Measurements from ENCODE around the gene HDAC10.

The HDAC10 gene

DNA sequence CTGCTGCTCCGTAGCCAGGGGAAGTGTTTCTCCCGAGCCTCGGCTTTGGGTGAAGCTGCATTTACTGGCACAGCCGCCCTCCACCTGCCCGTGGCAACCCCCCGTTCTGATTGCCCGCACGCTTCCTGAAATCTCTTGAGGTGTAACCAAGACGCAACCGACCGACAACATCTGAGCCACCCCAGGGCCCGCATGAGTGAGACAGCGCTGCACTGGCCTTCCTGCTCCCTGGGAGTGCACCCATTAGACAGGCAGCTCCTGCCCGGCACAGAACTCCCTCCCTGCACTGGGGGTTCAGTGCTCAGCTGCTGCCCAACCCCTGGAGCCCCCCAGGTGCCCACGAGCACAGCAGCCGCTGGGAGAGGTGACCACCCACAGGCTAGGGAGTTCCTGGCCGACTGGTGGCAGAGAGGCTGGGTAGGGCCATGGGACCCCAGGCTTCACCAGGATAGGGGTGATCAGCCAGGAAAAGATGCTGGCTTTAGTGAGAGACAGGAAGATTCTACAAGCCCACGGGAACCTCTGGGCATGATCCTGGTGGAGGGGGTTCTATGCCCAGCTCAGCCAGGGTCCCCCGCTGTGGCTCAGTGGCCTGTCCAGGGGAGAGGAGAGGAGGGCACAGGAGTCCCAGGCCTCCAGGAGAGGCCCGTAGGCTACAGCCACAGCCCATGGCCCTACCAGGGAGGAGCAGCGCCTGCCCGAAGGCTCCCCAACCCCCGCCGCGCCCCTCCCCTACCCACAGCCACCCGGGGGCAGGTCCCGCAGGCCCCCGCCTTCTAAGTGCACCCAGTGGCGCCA, 41.8 kb upstream of the HDAC10 start:
- Histone ChIP-seq H3K9me3 (ENCODE audit: insufficient read depth, low read length) (no peaks in the 10 kb centered on the region), H3K4me1 (ENCODE audit: low read length) (peaks cover 32% of the 10 kb centered on the region), H3K27ac (ENCODE audit: low read length) (no peak overlapping the region), H3K27me3 (ENCODE audit: low read depth, low read length) (no peaks in the 10 kb centered on the region), H3K36me3 (replicated peaks; ENCODE audit: low read depth, low read length) (no peaks in the 10 kb centered on the region), H3K4me3 (ENCODE audit: low read length) (peak overlapping the region; percentile 66), H4K20me1 (ENCODE audit: insufficient read depth, low read length) (peaks cover 59% of the 10 kb centered on the region), H3K4me2 (ENCODE audit: low read length) (peak overlapping the region; percentile 79), H3K79me2 (ENCODE audit: low read length) (peaks cover 59% of the 10 kb centered on the region), H2AFZ (ENCODE audit: low read depth, low read length) (no peak overlapping the region), H3K9ac (ENCODE audit: low read length) (peak overlapping the region; percentile 31)
- no peak for TF ChIP-seq EZH2phosphoT487 (IDR thresholded peaks at IDR 0.05; ENCODE audit: low read depth)
- TF ChIP-seq, protein P1, sequence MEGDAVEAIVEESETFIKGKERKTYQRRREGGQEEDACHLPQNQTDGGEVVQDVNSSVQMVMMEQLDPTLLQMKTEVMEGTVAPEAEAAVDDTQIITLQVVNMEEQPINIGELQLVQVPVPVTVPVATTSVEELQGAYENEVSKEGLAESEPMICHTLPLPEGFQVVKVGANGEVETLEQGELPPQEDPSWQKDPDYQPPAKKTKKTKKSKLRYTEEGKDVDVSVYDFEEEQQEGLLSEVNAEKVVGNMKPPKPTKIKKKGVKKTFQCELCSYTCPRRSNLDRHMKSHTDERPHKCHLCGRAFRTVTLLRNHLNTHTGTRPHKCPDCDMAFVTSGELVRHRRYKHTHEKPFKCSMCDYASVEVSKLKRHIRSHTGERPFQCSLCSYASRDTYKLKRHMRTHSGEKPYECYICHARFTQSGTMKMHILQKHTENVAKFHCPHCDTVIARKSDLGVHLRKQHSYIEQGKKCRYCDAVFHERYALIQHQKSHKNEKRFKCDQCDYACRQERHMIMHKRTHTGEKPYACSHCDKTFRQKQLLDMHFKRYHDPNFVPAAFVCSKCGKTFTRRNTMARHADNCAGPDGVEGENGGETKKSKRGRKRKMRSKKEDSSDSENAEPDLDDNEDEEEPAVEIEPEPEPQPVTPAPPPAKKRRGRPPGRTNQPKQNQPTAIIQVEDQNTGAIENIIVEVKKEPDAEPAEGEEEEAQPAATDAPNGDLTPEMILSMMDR (IDR thresholded peaks at IDR 0.05; ENCODE audit: low read depth, low read length) = no peak

DNA sequence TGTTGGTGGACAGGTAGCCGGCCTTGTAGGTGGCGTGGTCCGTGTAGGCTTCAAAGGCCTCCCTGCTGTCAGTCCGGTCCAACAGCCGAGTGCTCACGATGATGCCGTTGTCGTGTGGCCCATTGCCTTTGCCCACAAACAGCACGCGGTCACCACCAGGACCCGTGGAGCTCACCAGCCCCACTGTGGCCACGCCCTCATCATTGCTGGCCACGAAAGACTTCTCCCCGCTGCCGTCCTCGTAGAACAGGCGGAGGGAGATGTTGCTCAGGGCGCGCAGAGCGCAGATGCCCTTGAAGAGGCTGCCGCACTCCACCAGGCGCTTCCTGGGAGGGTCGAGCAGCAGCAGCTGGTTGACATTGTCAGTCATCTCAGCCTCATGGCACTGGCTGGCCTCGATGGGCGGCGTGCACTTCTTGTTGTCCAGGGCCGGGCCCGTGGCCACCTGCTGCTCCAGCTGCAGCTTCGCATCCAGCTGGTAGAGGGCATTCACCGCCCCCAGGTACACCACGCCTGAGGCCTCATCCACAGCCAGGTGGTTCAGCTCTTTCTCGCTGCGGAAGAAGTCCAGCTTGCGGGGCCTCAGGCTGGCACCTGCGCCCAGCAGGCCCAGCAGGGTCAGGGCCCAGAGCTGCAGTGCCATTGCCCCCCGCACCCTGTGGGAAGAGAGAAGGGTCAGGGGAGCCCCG, 39.0 kb upstream of the HDAC10 start:
- Histone ChIP-seq H4K20me1 (ENCODE audit: insufficient read depth, low read length) (peaks cover 42% of the 10 kb centered on the region), H3K9ac (ENCODE audit: low read length) (no peak overlapping the region), H3K79me2 (ENCODE audit: low read length) (peaks cover 36% of the 10 kb centered on the region), H3K4me1 (ENCODE audit: low read length) (peaks cover 32% of the 10 kb centered on the region), H3K27me3 (ENCODE audit: low read depth, low read length) (no peaks in the 10 kb centered on the region), H3K9me3 (ENCODE audit: insufficient read depth, low read length) (no peaks in the 10 kb centered on the region), H3K4me2 (ENCODE audit: low read length) (no peak overlapping the region), H3K27ac (ENCODE audit: low read length) (no peak overlapping the region), H3K4me3 (ENCODE audit: low read length) (no peak overlapping the region), H2AFZ (ENCODE audit: low read depth, low read length) (no peak overlapping the region), H3K36me3 (replicated peaks; ENCODE audit: low read depth, low read length) (no peaks in the 10 kb centered on the region)
- TF ChIP-seq, protein P1 (IDR thresholded peaks at IDR 0.05; ENCODE audit: low read depth, low read length) = no peak
- no peak for TF ChIP-seq EZH2phosphoT487 (IDR thresholded peaks at IDR 0.05; ENCODE audit: low read depth)

DNA sequence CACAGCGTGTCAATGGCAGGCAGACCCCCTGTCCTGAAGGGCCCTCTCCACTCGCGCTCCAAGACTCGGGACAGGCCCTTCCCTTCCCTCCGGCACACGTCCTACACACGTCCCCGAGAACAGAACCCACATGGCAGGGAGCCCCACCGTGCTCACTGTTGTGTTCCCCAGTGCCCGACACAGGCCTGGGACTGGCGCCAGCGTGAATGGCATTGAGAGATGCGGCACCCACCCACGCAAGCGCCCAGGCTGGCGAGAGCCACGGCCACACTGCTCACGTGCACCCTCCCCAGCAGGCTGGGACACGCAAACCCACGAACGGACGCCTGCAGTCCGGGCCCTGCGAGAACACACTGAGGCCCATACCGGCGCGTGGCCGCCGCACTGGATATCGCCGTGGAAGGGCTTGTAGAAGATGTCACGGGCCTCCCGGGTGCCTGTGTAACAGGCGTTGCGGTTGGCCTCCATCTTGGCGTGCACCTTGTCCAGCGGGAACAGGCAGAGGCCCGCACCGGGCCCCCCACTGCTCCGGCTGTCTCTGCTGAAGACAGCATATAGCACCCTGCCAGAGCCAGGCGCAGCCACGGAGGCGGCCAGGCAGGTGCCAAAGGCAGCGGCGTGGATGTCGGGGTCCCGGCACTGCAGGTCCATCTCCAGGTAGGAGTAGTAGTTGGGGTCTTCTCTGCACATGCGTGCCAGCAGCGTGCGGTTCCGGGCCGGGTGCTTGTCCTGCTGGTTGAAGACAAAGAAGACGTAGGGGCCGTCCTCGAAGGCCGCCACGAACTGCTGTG, 38.3 kb upstream of the HDAC10 start:
- TF ChIP-seq EZH2phosphoT487 (IDR thresholded peaks at IDR 0.05; ENCODE audit: low read depth) = no peak
- TF ChIP-seq, protein P1 (IDR thresholded peaks at IDR 0.05; ENCODE audit: low read depth, low read length) = no peak
- peaks cover 36% of the 10 kb centered on the region for H4K20me1 ChIP-seq (ENCODE audit: insufficient read depth, low read length)
- H3K27me3 ChIP-seq (ENCODE audit: low read depth, low read length) = no peaks in the 10 kb centered on the region
- no peak overlapping the region for H3K4me3 ChIP-seq (ENCODE audit: low read length)
- no peak overlapping the region for H3K9ac ChIP-seq (ENCODE audit: low read length)
- no peak overlapping the region for H3K4me2 ChIP-seq (ENCODE audit: low read length)
- no peaks in the 10 kb centered on the region for H3K9me3 ChIP-seq (ENCODE audit: insufficient read depth, low read length)
- H3K27ac ChIP-seq (ENCODE audit: low read length) = no peak overlapping the region
- peaks cover 27% of the 10 kb centered on the region for H3K4me1 ChIP-seq (ENCODE audit: low read length)
- H2AFZ ChIP-seq (ENCODE audit: low read depth, low read length) = no peak overlapping the region
- no peaks in the 10 kb centered on the region for H3K36me3 ChIP-seq (replicated peaks; ENCODE audit: low read depth, low read length)
- H3K79me2 ChIP-seq (ENCODE audit: low read length) = peaks cover 29% of the 10 kb centered on the region

DNA sequence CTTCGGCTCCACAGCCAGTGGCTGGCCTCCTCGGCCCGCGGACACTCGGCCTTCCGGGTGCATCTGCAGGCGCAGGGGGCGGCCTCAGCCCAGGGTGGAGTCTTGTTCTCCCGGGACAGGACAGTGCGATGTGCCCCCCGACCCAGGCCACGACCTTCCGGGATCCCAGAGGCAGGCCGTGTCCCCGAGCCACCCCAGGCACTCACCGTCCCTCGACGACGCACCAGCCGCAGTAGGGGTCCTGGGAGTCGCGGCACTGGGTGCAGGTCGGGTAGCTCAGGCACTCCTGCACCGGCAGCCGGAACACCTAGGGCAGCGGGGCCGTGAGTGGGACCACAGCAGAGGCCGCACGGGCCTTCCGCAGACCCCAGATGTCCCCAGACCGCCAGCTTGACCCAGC, 36.7 kb upstream of the HDAC10 start:
- Histone ChIP-seq H3K4me1 (ENCODE audit: low read length) (peaks cover 11% of the 10 kb centered on the region), H3K27me3 (ENCODE audit: low read depth, low read length) (no peaks in the 10 kb centered on the region), H2AFZ (ENCODE audit: low read depth, low read length) (no peak overlapping the region), H3K9ac (ENCODE audit: low read length) (no peak overlapping the region), H4K20me1 (ENCODE audit: insufficient read depth, low read length) (peaks cover 21% of the 10 kb centered on the region), H3K9me3 (ENCODE audit: insufficient read depth, low read length) (no peaks in the 10 kb centered on the region), H3K4me2 (ENCODE audit: low read length) (no peak overlapping the region), H3K27ac (ENCODE audit: low read length) (no peak overlapping the region), H3K4me3 (ENCODE audit: low read length) (no peak overlapping the region), H3K36me3 (replicated peaks; ENCODE audit: low read depth, low read length) (no peaks in the 10 kb centered on the region), H3K79me2 (ENCODE audit: low read length) (peaks cover 13% of the 10 kb centered on the region; the same call in 1 of the 2 replicates)
- TF ChIP-seq, protein P1 (IDR thresholded peaks at IDR 0.05; ENCODE audit: low read depth, low read length) = no peak
- TF ChIP-seq EZH2phosphoT487 (IDR thresholded peaks at IDR 0.05; ENCODE audit: low read depth) = no peak

Measured in OCI-LY3 (cell line).